ENCODE measurements around the gene MLIP. TPM values are rescaled to one million over a fixed set of nuclear protein-coding genes. Genes with fewer than 3 reads are reported as not detected.

MLIP gene
- total RNA-seq, 1 experiment from 2014 or later = 0.59 TPM

DNA sequence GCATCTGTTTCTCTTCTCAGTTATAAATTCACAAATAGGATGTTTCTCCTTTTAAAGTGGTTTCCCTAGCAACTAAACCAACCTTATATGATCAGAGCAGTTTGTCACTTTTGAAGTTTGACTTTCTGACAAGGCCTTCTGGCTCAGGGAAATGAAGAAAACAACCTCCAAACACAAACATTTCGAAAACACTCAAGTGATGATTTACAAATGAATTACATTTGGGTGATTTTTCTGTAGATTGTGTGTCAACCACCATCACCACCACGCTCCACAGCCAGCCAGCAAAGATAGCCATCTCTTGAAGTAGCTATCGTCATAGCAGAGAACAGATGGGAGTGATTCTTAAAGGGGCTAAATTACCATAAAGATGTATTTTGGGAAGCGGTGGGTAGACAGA lies 16.5 kb upstream of the MLIP start:
- BruUV-seq (replicated peaks) = no TSS peak
- ChIA-PET CTCF (no interaction called here), RAD21 (ENCODE audit: low non-redundant PET in 1 of 2, low total read pairs in 2 of 2, uncharacterized antibody in 2 of 2, unreplicated experiment in 2 of 2) (no interaction called here), POLR2A (no interaction called here)
- Histone ChIP-seq H3K27ac (ENCODE audit: low read depth, low read length) (no peak overlapping the region), H3K4me2 (ENCODE audit: low read length) (no peak overlapping the region), H3K27me3 (ENCODE audit: insufficient read depth, low read length) (no peaks in the 10 kb centered on the region), H3K4me3 (replicated peaks in 1 of 2; ENCODE audit: low read depth in 1 of 2, low read length in 2 of 2) (no peak overlapping the region), H4K20me1 (ENCODE audit: insufficient read depth) (no peaks in the 10 kb centered on the region), H3K9ac (ENCODE audit: low read length) (no peak overlapping the region), H3K79me2 (ENCODE audit: insufficient read depth, low read length) (no peaks in the 10 kb centered on the region), H2AFZ (ENCODE audit: low read depth, low read length, poor library complexity, severe bottlenecking) (no peak overlapping the region), H3K9me2 (ENCODE audit: insufficient read depth) (no peaks in the 10 kb centered on the region), H3K9me3 (ENCODE audit: control insufficient read depth in 1 of 2, insufficient read depth in 1 of 2, low read depth in 1 of 2, low read length in 2 of 2) (no peaks in the 10 kb centered on the region), H3K4me1 (ENCODE audit: control insufficient read depth in 1 of 2, insufficient read depth in 2 of 2, low read length in 2 of 2) (no peaks in the 10 kb centered on the region), H3K36me3 (ENCODE audit: control insufficient read depth in 1 of 2, insufficient read depth in 2 of 2, low read length in 2 of 2) (no peaks in the 10 kb centered on the region)
- ATAC-seq (no peak), DNase-seq (ENCODE audit: low read depth, low spot score) (no peak)
- intact Hi-C loops (cut with micrococcal nuclease) = no loop called here
- TF ChIP-seq JUND (IDR thresholded peaks at IDR 0.05) (no peak), FOSL1 (IDR thresholded peaks at IDR 0.05; ENCODE audit: low read depth) (no peak), SP1 (IDR thresholded peaks at IDR 0.05; ENCODE audit: low read depth) (no peak), SIN3A (IDR thresholded peaks at IDR 0.05; ENCODE audit: low read depth) (no peak), RAD21 (IDR thresholded peaks at IDR 0.05; ENCODE audit: low read depth) (no peak), YY1 (IDR thresholded peaks at IDR 0.05; ENCODE audit: extremely low read depth, insufficient replicate concordance, low read depth, low read length) (no peak), TCF7L2 (IDR thresholded peaks at IDR 0.05; ENCODE audit: borderline replicate concordance, extremely low read depth, insufficient read depth, insufficient read length) (no peak), EZH2phosphoT487 (IDR thresholded peaks at IDR 0.05; ENCODE audit: borderline replicate concordance) (no peak), EGR1 (IDR thresholded peaks at IDR 0.05; ENCODE audit: low read depth) (no peak), CEBPB (IDR thresholded peaks at IDR 0.05; ENCODE audit: low read depth) (no peak), EZH2 (IDR thresholded peaks at IDR 0.05) (no peak), POLR2A (IDR thresholded peaks at IDR 0.05; ENCODE audit: borderline replicate concordance, extremely low read depth, insufficient read depth, insufficient read length) (no peak), ZNF274 (IDR thresholded peaks at IDR 0.05; ENCODE audit: low read depth, low read length) (no peak), ZFX (IDR thresholded peaks at IDR 0.05) (no peak), ELF1 (IDR thresholded peaks at IDR 0.05; ENCODE audit: borderline replicate concordance, low read depth) (no peak)
- TF ChIP-seq, protein P1, sequence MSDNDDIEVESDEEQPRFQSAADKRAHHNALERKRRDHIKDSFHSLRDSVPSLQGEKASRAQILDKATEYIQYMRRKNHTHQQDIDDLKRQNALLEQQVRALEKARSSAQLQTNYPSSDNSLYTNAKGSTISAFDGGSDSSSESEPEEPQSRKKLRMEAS (IDR thresholded peaks at IDR 0.05) = no peak
- TF ChIP-seq, protein P2, sequence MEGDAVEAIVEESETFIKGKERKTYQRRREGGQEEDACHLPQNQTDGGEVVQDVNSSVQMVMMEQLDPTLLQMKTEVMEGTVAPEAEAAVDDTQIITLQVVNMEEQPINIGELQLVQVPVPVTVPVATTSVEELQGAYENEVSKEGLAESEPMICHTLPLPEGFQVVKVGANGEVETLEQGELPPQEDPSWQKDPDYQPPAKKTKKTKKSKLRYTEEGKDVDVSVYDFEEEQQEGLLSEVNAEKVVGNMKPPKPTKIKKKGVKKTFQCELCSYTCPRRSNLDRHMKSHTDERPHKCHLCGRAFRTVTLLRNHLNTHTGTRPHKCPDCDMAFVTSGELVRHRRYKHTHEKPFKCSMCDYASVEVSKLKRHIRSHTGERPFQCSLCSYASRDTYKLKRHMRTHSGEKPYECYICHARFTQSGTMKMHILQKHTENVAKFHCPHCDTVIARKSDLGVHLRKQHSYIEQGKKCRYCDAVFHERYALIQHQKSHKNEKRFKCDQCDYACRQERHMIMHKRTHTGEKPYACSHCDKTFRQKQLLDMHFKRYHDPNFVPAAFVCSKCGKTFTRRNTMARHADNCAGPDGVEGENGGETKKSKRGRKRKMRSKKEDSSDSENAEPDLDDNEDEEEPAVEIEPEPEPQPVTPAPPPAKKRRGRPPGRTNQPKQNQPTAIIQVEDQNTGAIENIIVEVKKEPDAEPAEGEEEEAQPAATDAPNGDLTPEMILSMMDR (IDR thresholded peaks at IDR 0.05 in 2 of 3, conservative IDR thresholded peaks at IDR 0.05 in 1 of 3; ENCODE audit: borderline replicate concordance in 1 of 3, insufficient read depth in 1 of 3, low read depth in 2 of 3, low read length in 2 of 3) = no peak
- TF ChIP-seq, protein P3, sequence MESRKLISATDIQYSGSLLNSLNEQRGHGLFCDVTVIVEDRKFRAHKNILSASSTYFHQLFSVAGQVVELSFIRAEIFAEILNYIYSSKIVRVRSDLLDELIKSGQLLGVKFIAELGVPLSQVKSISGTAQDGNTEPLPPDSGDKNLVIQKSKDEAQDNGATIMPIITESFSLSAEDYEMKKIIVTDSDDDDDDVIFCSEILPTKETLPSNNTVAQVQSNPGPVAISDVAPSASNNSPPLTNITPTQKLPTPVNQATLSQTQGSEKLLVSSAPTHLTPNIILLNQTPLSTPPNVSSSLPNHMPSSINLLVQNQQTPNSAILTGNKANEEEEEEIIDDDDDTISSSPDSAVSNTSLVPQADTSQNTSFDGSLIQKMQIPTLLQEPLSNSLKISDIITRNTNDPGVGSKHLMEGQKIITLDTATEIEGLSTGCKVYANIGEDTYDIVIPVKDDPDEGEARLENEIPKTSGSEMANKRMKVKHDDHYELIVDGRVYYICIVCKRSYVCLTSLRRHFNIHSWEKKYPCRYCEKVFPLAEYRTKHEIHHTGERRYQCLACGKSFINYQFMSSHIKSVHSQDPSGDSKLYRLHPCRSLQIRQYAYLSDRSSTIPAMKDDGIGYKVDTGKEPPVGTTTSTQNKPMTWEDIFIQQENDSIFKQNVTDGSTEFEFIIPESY (IDR thresholded peaks at IDR 0.05; ENCODE audit: extremely low read depth, insufficient replicate concordance, low read length) = no peak
- TF ChIP-seq, protein P4, sequence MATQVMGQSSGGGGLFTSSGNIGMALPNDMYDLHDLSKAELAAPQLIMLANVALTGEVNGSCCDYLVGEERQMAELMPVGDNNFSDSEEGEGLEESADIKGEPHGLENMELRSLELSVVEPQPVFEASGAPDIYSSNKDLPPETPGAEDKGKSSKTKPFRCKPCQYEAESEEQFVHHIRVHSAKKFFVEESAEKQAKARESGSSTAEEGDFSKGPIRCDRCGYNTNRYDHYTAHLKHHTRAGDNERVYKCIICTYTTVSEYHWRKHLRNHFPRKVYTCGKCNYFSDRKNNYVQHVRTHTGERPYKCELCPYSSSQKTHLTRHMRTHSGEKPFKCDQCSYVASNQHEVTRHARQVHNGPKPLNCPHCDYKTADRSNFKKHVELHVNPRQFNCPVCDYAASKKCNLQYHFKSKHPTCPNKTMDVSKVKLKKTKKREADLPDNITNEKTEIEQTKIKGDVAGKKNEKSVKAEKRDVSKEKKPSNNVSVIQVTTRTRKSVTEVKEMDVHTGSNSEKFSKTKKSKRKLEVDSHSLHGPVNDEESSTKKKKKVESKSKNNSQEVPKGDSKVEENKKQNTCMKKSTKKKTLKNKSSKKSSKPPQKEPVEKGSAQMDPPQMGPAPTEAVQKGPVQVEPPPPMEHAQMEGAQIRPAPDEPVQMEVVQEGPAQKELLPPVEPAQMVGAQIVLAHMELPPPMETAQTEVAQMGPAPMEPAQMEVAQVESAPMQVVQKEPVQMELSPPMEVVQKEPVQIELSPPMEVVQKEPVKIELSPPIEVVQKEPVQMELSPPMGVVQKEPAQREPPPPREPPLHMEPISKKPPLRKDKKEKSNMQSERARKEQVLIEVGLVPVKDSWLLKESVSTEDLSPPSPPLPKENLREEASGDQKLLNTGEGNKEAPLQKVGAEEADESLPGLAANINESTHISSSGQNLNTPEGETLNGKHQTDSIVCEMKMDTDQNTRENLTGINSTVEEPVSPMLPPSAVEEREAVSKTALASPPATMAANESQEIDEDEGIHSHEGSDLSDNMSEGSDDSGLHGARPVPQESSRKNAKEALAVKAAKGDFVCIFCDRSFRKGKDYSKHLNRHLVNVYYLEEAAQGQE (IDR thresholded peaks at IDR 0.05; ENCODE audit: low read depth) = no peak
- TF ChIP-seq, protein P5, sequence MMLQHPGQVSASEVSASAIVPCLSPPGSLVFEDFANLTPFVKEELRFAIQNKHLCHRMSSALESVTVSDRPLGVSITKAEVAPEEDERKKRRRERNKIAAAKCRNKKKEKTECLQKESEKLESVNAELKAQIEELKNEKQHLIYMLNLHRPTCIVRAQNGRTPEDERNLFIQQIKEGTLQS (IDR thresholded peaks at IDR 0.05) = no peak

Data from HCT116 (cell line).